Measurements from ENCODE around the gene DTNBP1.

The DTNBP1 gene

GRCh38 chr6:15501826-15502445 lies 160.9 kb downstream of the DTNBP1 start:
- peak; percentile 74 for DNase-seq (ENCODE audit: low spot score)

- DNase-seq (ENCODE audit: low spot score), result no peak
These were observed 161.7 kb downstream of the DTNBP1 start for GRCh38 chr6:15500901-15501825.

- no peak for DNase-seq (ENCODE audit: low spot score)
These were observed 162.6 kb downstream of the DTNBP1 start for GRCh38 chr6:15500078-15500740.

DNA sequence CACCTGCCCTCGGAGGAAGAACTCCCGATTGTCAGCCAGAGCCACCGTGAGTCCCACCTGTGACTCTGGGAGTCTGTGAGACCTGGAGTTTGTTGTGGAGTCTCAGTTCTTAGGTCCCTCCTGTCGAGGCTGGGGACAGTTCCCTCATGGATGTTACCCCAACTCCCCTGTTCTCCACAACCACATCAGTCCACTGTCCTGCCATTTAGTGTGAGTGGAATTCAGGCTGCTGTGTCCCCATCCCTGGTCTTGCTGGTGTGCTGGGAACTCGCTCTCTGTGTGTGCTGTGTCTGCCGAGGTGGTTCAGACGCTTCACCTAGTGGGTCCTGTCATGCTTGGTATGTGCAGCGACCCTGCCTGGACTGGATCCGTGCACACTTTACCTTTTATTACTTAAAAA lies 163.2 kb downstream of the DTNBP1 start:
- DNase-seq (ENCODE audit: low spot score), result no peak

DNA sequence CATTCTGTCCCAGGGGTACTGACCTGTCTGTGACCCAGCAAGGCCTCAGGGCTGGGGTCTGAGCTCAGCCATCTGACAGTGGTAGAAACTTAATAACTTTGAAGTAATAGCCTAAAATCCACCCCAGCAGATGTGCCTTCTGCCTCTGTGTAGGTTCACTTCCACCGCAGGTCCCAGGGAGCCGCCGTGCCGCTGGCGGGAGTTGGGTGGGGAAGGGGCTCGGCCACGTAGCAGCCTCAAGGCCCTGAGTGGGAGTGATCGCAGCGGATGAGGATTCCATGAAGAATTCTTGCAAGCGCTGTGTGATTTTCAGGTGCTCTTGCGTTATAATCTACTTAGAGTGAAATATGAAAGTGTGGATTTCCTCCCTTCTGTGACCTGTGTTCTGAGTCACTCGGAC lies 163.7 kb downstream of the DTNBP1 start:
- DNase-seq (ENCODE audit: low spot score), result no peak

DNA sequence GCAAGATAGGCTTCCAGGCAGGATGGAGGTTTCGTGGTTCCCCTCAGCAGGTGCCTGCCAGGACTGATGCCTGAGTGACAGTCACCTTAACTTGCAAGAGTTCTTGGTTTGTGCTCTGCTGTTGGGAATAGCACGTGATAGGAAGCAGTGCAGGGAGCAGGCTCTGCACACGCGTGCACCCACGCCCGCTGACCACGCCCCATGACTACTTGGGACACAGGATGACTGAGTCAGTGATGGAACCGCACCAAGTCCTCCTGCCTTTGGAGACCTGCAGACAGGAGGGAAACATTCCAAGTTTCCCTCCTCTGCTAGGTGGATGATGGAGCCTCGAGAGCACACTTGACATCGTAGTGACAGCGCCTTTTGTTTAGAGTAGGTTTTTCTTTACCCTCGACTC lies 164.2 kb downstream of the DTNBP1 start:
- no peak for DNase-seq (ENCODE audit: low spot score)

DNA sequence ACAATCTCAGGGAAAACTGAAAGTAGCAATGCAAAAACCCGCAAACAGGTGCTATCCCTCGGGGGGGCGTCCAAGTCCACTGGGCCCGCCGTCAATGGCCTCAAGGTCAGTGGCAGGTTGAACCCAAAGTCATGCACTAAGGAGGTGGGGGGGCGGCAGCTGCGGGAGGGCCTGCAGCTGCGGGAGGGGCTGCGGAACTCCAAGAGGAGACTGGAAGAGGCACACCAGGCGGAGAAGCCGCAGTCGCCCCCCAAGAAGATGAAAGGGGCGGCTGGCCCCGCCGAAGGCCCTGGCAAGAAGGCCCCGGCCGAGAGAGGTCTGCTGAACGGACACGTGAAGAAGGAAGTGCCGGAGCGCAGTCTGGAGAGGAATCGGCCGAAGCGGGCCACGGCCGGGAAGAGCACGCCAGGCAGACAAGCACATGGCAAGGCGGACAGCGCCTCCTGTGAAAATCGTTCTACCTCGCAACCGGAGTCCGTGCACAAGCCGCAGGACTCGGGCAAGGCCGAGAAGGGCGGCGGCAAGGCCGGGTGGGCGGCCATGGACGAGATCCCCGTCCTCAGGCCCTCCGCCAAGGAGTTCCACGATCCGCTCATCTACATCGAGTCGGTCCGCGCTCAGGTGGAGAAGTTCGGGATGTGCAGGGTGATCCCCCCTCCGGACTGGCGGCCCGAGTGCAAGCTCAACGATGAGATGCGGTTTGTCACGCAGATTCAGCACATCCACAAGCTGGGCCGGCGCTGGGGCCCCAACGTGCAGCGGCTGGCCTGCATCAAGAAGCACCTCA lies 166.3 kb downstream of the DTNBP1 start:
- no peak for DNase-seq (ENCODE audit: low spot score)

GRCh38 chr6:15495375-15495901 lies 167.4 kb downstream of the DTNBP1 start:
- no peak for DNase-seq (ENCODE audit: low spot score)

DNA sequence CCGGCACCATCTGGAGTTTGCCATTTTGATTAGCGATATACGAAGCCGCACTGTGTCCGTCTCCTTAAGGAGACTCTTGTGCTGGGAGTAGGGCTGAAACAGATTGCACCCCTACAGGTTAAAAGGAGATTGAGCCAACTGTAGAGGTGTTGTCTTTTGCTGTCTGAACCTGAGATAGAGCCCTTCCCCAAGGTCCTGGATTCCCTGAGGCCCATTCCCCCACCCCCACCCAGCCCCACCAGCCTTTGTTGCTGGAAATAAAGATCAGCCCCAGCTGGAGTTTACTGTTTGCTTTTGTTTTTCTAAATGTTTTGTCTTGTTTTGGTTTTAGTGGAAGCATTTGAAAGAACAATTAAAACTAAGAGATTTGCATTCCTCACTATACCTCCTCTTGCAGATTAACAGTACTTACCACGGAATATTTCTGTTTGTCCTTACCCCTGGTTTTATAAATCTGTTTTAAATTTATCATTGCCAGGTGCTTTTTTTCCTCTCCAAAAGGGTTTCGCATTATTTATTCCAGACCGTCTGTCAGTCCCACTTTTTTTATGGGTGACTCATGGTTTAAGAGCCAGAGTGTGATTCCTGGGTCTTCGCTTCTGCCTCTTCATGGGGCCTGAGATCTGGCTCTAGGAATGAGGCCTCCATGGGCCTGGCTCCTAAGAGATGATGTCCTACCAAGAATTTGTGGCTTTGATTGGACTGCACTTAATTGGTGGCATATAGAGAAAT lies 169.2 kb downstream of the DTNBP1 start:
- DNase-seq (ENCODE audit: low spot score), result no peak

- no peak for DNase-seq (ENCODE audit: low spot score)
These were observed 170.9 kb downstream of the DTNBP1 start for GRCh38 chr6:15491986-15492269.

DNA sequence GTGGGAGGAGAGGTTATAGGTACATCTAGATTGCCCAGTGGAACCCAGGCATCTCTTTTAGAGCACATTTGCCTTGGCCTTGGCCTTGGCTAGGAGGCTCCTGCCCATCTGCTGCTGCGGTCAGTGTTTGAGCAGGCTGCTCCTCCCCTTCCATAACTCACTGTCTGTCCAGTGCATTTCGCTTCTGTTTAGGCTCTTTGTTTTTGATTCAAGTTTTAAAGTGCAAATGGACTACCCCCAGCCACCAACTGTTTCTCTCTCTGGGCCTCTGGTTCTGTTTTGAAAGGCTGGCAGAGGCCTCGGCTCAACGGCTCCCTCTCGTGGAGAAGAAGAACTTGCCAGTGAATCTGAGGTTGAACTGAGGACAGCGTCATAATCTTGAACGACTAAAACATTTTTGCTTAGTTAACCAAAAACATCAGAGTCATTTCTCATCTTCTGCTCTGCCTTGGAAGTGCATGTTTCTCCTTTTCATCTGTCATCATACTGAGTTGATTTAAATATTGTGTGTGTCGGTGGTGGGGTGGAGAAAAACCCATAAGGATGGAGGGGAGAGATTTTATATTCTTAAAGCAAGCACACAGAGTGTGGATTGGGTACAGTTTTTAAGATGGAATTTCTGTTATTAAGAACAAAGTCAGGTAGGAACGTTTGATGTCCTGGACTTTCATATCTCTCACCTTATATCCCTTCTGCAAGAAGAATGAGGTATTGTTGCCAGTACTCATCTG lies 171.4 kb downstream of the DTNBP1 start:
- DNase-seq (ENCODE audit: low spot score), result peak; percentile 61

DNA sequence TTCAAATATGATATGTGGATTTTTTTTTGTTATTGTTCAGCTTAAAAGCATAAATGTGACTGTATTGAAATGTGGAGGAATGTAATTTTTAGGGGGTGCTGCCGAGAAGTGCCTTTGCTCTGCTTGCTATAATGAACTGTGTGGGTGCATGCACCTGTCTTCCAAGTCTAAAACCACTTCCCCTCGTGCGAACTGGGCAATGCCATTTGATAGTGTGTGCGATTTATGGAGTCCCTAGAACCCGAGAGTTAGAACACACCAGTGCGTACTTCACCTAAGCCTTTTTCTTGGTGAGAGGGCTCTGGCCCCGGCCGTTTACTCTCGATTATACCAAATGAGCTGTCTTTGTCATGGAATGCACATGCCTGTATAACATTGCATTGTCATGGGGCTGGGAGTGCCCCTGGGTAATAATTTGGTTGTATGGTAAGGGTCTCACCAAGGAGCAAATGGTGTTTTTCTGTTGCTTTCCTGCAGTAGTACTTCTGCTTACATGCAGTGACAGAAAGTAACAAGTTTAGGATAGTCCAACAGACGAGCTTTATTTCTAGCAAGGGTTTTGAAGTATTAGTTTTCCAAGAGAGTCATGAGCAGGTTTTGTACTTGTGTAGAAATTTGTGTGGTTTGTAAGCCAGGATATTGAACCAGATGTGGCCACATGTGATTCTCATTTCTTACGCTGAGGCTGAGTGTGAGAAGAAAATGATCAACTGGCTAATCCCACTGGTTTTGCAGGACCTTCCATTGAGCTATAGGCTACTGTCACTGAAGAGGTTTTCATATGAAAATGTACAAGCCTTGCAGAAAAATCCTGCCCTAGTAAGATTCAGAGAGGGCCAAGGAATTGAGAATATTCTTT lies 172.4 kb downstream of the DTNBP1 start:
- DNase-seq (ENCODE audit: low spot score), result no peak

DNA sequence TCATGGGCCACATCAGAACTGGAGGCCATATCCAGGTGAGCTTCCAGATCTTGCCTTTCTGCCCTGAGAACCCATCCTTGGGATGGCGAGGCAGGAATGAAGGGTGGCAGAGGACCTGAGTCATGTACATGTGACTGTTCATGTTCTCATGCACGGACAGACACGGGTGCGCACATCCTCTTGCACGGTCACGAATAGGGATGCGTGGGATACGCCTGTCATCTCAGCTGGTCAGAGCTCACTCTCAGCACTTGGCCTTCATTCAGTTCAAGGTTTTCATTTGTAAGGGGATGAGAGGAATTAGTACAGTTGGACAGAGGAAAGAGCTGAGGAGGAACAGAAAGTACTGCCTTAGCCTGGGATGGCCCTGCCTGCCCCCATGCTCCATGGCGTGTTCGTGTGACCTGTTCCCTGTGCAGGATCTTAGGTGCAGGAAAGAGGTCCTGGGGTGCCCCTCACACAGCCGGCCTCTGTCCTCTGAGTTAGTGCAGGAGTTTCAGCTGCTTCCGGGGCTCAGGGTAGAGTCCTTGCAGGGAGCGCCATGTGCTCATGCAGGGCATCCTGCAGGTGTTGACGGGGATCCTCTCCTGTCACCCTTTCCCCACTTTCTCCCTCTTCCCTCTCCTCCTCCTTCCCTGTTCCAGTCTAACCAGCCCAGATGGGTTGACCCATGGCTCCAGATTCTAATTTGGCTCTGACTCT lies 173.4 kb downstream of the DTNBP1 start:
- DNase-seq (ENCODE audit: low spot score), result no peak

- no peak for DNase-seq (ENCODE audit: low spot score)
These were observed 175.6 kb downstream of the DTNBP1 start for GRCh38 chr6:15487262-15487661.

- peak; percentile 24 for DNase-seq (ENCODE audit: low spot score)
These were observed 176.9 kb downstream of the DTNBP1 start for GRCh38 chr6:15485936-15486335.

- DNase-seq (ENCODE audit: low spot score), result no peak
These were observed 178.0 kb downstream of the DTNBP1 start for GRCh38 chr6:15484821-15485220.

DNA sequence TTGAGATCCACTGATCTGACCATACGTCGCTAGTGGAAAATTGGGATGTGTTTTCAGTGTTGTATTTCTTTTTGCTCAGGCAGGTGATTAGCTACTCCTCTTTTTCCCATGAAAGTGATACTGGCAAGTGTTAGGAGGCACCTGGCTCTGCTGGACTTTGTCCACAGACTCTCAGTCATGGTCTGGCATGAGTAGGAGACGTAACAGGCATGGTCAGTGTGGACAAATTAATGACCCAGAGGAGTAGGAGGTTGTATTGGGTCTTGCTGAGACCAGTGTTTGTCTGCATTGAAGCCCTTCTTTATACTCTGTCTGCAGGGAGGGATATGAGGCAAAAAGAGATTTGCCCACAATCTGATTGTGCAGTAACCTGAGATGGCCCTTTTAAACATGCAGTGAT lies 178.7 kb downstream of the DTNBP1 start:
- DNase-seq (ENCODE audit: low spot score), result no peak

- DNase-seq (ENCODE audit: low spot score), result no peak
These were observed 179.8 kb downstream of the DTNBP1 start for GRCh38 chr6:15483060-15483459.

Measured in kidney tubule cell (primary cell).